ENCODE results near the gene LOC128125822. TPM values are rescaled to one million over a fixed set of nuclear protein-coding genes. Genes with fewer than 3 reads are reported as not detected.
"Not testable (repeated sequence)": the region's sequence is repeated elsewhere in the genome, so short reads cannot be mapped to it uniquely, and the experiment has no call there.

Gene LOC128125822

DNA sequence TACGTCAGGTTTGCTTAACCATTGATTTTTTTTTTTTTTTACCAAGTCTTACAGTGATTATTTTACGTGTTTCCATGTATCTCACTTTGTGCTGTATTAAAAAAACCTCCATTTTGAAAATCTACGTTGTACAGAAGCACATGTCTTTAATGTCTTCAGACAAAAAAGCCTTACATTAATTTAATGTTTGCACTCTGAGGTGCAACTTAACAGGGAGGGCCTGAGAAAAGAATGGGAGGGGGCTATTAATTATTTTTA, 8.4 kb downstream of the LOC128125822 start:
- no peak for DNase-seq (ENCODE audit: low read depth in 4 of 4, low spot score in 3 of 4)

DNA sequence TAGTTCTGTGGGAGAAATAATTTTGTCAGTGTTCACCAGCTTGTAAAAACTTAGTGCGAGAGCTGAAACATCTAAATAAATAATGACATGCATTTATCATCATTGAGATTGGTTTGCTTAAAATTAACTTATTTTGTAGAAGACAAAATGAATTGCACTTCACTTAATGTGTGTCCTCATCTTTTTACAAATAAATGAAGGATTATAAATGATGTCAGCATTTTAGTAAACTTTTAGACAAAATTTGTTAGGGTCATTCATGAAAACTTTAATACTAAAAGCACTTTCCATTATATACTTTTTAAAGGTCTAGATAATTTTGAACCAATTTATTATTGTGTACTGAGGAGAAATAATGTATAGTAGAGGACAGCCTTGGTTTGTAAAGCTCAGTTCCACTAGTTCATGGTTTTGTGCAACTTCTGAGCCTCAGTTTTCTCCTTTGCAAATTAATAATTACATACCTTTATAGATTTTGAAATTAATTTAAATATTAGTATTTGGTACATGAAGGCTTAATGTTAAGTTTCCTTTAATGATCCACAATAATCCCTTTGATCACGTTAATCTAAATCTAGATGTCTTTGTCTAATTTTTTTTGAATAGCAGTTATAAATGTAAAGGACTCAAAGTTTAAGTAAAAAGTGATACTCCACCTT, 9.2 kb downstream of the LOC128125822 start:
- no peak for DNase-seq (ENCODE audit: low read depth in 4 of 4, low spot score in 3 of 4)

DNA sequence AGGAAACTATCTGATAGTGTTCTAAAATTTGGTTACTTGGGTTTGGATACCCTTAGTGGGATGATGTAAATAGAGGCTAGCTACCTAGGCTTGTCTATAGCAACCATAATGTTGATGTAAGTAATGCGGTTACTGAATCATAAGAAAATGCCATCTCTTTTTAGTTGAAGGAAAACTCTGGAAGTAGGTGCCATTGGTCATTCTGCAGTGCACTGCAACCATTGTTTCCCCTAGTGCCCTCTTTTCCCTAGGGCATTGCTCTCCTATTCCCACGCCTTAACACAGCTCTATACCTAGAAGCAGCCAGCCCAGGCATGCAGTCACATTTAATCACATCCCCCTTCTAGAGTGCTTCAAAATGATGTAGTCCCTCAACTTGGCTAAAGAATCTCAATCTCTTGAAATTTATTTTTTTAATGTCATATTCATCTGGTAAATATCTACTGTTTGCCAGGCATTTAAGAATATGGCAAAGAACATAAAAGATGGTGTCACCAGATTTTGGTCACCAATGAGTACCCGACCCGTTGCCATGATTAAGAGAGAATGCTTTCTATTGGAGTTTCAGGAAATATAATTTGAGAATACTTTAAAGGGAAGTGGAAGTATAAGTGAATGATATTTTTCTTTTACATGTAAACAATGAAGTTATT, 10.4 kb downstream of the LOC128125822 start:
- DNase-seq (ENCODE audit: low read depth in 4 of 4, low spot score in 3 of 4): no peak

DNA sequence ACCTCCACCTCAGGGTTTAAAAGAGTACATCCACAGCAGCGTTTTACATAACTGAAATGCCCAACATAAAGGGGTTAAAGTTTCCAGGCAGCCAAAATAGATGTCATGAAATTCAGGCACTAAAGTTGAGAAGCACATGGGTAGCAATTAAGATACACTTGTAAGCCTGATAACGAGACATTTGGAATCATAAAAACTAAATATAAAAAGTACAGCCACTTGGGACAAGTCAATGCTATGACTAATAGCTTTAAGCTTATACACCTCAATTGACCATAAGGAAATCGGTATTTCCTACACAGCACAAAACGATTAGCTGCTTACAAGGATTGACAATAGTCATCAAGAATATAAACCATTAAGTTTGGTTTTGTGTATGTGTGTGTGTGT, 11.8 kb downstream of the LOC128125822 start:
- no peak for DNase-seq (ENCODE audit: low read depth in 4 of 4, low spot score in 3 of 4)

DNA sequence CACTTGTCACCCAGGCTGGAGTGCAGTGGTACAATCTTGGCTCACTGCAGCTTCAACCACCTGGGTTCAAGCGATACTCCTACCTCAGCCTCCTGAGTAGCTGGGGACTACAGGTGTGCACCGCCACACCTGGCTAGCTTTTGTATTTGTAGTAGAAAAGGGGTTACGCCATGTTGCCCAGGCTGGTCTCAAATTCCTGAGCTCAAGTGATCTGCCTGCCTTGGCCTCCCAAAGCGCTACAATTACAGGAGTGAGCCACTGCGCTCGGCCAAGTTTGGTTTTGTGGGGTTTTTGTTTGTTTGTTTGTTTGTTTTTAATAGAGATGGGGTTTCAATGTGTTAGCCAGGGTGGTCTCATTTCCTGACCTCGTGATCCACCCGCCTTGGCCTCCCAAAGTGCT, 12.3 kb downstream of the LOC128125822 start:
- no peak for DNase-seq (ENCODE audit: low read depth in 4 of 4, low spot score in 3 of 4)

DNA sequence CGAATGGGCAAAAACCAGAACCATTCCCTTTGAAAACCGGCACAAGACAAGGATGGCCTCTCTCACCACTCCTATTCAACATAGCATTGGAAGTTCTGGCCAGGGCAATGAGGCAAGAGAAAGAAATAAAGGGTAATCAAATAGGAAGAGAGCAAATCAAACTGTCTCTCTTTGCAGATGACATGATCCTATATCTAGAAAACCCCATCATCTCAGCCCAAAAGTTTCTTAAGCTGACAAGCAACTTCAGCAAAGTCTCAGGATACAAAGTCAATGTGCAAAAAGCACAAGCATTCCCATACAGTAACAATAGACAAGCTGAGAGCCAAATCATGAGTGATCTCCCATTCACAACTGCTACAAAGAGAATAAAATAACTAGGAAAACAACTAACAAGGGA, 13.4 kb downstream of the LOC128125822 start:
- DNase-seq (ENCODE audit: low read depth in 4 of 4, low spot score in 3 of 4): not testable (repeated sequence)

DNA sequence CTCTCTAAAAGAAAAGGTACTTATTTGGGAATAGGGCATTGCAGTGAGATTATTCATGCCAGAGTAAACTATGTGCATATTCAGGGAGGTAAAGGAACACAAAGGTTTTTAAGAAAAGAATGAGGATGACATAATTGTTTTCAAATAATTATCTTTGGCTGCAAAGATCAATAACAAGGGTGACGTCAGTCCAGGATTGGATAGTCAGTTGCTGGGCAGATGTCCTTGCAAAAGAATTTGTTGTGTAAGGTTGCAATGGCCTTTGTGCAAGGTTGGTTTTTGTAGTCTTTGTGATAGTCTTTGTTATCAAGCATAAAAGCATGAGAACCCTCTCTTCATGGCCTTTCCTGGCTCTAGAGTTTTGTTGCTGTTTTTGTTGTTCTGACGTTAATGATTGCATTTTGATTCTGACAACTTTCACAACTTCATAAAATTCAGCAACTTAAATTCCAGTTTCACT, 17.7 kb downstream of the LOC128125822 start:
- DNase-seq (ENCODE audit: low read depth in 4 of 4, low spot score in 3 of 4): no peak

DNA sequence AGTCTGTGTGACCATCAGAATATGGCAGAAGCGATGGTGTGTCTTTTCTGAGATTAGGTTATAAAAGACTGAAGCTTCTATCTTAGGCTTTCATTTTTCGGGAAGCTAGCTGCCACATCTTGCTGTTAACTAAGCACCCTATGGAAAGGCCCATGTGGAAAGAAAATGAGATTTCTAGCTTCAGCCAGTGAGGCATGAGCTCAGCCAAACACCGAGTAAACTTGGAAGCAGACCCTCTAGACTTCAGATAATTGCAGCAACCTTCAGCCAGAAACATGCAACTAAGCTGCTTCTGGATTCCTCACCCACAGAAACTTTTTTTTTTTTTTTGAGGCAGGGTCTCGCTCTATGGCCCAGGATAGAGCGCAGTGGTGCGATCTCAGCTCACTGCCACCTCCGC, 20.6 kb downstream of the LOC128125822 start:
- no peak for DNase-seq (ENCODE audit: low read depth in 4 of 4, low spot score in 3 of 4)

DNA sequence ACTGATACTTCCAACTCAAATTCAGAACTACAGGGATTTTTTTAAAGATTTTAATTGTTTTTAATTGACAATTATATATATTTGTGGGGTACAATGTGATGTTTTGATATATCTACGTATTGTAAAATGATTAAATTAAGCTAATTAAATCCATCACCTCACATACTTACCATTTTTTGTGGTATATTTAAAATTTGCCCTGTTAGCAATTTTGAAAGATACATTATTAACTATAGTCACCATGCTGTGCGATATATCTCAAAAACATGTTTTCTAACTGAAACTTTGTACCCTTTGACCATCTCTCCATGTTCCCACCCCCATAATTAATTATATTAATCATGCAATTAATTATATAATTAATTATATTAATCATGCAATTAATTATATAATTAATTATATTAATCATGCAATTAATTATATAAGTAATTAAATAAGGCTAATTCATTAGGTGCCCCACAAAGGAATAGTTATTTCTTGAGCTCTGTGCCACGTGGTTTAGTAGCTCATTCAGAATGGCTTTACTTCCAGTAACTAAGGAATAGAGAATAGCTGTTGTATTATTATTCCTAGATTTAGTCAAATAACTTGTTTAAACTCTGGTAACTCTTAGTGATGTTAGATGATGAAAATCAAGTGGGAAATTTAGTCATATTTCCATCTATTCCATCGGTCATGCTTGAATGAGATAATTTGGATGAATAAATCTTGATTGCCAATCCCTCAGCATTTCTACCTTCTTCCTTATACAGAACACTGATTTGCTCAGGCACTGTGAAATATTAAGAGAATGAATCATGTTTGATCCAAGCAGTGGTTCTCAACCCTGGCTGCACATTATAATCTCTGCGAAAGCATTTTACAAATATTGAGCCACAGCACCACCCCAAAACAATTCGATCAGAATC, 25.1 kb downstream of the LOC128125822 start:
- peak in 1 of 4 donors; percentile 12 for DNase-seq (ENCODE audit: low read depth in 4 of 4, low spot score in 3 of 4)

DNA sequence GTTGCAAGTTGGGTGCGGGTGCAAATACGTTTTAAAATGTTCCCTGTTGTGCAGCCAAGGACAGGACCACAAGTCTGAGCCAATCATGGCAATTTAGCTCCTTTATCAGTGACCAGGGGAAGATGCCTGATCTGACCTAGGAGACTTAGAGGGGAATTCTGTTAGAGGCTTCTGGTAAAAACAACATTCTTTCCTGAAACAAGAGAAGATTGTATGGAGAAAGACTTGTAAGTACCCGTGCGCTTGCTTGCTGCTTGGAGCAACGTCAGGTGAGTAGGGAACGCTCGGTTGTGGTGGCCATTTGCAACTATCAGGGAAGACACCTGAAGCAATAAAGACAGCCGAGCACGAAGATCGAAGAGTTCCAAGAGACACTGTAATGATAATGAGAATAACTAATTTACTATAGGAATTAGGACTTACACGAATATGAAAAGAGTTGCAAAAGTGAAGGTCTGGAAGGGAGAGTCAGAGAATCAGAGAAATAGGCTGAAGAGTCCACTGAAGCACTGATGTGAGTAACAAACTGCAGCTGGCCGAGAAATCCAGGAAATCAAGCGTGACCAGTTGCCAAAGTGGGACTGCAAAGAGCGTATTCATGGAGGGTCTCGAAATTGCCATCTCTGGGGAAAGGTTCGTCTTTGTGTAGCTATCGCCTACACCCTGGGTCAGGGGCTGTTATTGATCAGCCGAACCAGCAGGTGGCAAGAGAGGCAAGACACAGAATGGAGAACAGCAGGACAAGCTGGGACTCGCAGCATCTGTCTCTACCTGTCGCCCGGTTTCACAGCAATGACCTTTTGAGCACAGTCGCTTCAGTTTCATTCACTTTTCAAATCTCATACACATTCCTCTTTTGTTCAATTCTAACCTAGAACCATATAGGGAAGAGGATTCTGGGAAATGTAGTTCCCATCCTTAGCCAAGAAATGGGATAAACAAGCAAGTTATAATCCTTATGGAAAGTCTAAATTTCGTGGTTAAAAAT, 26.1 kb downstream of the LOC128125822 start:
- peak; percentile 44 to 66 (median 58) for DNase-seq (ENCODE audit: low read depth in 4 of 4, low spot score in 3 of 4)

DNA sequence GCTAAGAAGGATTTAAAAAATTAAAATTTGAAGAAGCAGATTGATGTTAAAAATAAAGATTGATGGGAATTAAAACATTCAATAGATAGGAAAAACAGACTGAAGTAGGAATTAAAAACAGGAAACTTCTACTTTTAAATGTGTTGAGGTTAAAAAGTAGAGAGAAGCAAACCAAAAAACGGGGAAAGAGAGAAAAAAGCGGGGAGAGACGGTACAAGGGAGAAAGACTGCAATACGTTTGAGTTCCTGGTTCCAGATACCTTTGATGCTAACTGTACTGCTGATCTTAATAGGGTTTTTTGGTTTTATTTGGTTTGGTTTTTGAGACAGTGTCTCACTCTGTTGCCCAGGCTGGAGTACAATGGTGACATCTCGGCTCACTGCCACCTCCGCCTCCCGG, 27.0 kb downstream of the LOC128125822 start:
- DNase-seq (ENCODE audit: low read depth in 4 of 4, low spot score in 3 of 4): no peak

DNA sequence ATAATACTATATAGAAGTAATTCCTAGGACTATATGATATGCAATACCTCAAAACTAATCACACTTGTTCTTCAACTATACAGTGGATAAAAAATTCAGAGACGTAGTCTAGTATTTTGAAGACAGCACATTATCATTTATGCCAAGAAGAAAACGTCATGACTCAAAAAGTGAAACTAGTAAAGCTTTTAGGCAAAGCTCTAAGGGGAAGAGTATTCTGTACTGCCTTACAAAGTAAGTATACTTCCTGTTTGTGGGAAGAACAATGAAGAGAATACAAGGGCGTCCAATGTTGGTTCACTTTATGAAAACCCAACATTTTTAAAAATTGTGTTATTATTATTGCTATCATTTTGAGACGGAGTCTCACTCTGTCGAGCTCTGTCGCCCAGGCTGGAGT, 27.9 kb downstream of the LOC128125822 start:
- DNase-seq (ENCODE audit: low read depth in 4 of 4, low spot score in 3 of 4): no peak

DNA sequence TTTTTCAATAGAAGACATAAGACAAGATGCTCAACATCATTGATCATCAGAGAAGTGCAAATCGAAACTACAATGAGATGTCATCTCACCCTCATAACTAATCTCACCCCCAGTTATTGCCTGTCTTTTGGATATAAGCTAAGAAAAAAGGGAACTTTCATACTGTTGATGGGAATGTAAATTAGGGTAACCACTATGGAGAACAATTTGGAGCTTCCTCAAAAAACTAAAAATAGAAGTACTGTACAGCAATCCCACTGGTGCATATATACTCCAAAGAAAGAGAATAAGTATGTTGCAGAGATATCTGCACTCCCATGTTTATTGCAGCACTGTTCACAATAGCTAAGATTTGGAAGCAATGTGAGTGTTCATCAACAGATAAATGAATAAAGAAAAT, 37.0 kb downstream of the LOC128125822 start:
- no peak for DNase-seq (ENCODE audit: low read depth in 4 of 4, low spot score in 3 of 4)

DNA sequence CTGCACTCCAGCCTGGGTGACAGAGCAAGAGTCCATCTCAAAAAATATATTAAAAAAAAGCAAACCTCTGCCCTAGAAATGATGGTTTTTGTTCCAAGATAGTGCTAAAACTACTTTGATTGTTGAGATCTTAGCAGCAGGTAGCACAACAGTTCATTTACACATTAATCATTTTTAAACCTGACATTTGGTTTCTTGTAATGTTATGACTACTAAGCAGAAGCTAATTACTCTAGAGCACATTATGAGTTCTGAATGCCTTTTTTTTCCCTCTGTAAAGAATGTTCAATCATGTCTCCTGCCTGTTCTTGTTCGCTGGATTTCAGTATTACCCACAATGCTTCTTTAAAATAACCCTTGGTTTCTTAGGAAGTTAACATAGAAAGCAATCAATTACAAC, 38.7 kb downstream of the LOC128125822 start:
- DNase-seq (ENCODE audit: low read depth in 4 of 4, low spot score in 3 of 4): no peak

DNA sequence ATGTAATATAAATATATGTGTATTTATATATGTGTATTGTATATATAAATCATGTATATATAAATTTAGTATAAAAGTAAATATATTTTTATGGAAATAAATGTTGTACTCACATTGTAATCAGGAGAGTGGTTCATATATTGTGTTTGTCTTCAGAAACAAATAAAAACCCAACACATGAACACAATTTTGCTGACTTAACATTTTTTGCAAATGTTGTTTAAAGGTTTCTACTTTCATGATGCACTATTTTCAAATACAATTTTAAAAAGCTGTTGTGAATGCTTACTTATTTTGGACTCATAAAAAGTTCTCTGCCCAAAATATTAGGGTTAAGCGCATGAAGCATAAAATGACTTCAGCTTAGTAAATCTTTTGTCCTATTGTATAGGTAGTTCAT, 39.3 kb downstream of the LOC128125822 start:
- no peak for DNase-seq (ENCODE audit: low read depth in 4 of 4, low spot score in 3 of 4)

DNA sequence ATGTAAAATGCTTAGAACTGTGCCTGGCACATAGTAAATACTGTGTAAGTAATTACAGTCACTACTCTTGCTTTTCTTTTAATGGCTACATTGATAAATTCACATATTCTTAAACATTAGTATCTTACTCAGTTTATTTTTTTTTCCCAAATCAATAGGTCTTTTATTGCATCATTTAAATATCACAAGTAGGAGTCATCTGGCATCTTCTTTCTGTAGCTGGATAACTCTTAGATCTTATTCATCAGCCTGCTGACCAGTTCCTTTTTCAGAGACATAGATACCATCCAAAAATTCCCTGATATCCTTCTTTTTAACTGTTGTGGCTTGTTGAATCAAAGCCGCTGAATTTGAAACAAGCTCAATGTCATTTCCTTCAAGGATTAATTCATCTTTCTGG, 43.3 kb downstream of the LOC128125822 start:
- DNase-seq (ENCODE audit: low read depth in 4 of 4, low spot score in 3 of 4): no peak

Other genes starting within 250 kb of the LOC128125822 start
- gene PTP4A1, start within 50 bp of the LOC128125822 start, polyA plus RNA-seq (ENCODE audit: insufficient read length in 4 of 4): 10 to 100 TPM; 43.7 to 88.9 (median 58.3) TPM
- 10 to 100 TPM; 55.0 to 69.6 (median 60.6) TPM for gene PHF3, start 63.3 kb downstream of the LOC128125822 start, polyA plus RNA-seq (ENCODE audit: insufficient read length in 4 of 4)

All from left renal pelvis (tissue), 4 donors.